ENCODE measurements around the gene CYB561. TPM values are rescaled to one million over a fixed set of nuclear protein-coding genes. Genes with fewer than 3 reads are reported as not detected.

The CYB561 gene
- total and polyA plus RNA-seq, 9 of the 15 experiments (the other 6 are each of a cell fraction or from before 2014, with no cell fraction given) = 4.0 to 30.8 (median 17.4) TPM

DNA sequence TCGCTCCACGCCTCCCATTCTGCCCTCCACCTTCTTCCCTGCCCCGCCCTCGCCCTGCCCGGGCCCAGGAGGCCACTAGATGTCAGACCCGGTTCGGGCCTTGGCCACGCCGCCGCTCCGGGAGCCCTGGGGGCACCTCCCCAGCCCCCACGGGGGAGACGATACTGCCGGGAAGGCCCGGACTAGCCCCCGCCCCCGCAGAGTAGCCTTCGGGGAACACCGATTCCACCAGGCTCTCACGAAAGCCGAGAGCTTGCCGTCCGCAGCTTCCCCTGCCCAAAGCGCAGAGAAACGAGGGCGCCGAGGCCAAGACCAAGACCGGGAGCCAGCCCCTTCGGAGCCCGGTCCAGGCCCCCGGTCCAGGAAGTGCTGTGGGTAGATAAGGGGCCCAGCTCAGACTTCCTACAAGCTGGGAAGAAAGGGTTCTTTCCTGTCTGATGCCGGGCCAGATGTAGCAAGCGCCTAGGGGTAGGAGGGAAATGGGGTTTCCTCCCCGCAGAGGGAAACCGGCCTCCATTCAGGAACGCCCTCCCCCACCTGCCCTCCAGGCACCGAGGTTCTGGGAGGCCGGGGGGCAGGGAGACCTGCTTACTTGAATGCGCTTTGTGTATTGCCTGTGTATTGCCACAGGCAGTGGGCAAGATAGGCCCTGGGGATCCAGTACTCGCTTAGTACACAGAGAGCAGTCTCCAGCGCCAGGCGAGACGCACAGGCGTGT is 806 bp upstream of the CYB561 start (continued):
- TF ChIP-seq BRF1 (IDR thresholded peaks at IDR 0.05; ENCODE audit: borderline replicate concordance, extremely low read depth, insufficient read length) = no peak
- TF ChIP-seq MBD2 (IDR thresholded peaks at IDR 0.05; ENCODE audit: borderline replicate concordance, low read depth) = no peak
- TF ChIP-seq ARNT (IDR thresholded peaks at IDR 0.05) = no peak
- TF ChIP-seq, protein P1, sequence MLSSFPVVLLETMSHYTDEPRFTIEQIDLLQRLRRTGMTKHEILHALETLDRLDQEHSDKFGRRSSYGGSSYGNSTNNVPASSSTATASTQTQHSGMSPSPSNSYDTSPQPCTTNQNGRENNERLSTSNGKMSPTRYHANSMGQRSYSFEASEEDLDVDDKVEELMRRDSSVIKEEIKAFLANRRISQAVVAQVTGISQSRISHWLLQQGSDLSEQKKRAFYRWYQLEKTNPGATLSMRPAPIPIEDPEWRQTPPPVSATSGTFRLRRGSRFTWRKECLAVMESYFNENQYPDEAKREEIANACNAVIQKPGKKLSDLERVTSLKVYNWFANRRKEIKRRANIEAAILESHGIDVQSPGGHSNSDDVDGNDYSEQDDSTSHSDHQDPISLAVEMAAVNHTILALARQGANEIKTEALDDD (IDR thresholded peaks at IDR 0.05) = no peak
- no peak for TF ChIP-seq ZEB2 (IDR thresholded peaks at IDR 0.05)
- no peak for TF ChIP-seq ZFP36 (IDR thresholded peaks at IDR 0.05; ENCODE audit: low read depth, low read length, partially characterized antibody)
- no peak for TF ChIP-seq RBM22 (IDR thresholded peaks at IDR 0.05; ENCODE audit: low read depth, low read length, poor library complexity, severe bottlenecking)
- TF ChIP-seq CCAR2 (IDR thresholded peaks at IDR 0.05; ENCODE audit: low read depth, low read length) = no peak
- no peak for TF ChIP-seq CCNT2 (IDR thresholded peaks at IDR 0.05; ENCODE audit: borderline replicate concordance, extremely low read depth, insufficient read length, low read depth, low read length)
- TF ChIP-seq ZNF175 (CRISPR knock-in tag; IDR thresholded peaks at IDR 0.05; ENCODE audit: low read depth) = peak; percentile 68; the same call in 1 of the 2 replicates
- TF ChIP-seq, protein P2, sequence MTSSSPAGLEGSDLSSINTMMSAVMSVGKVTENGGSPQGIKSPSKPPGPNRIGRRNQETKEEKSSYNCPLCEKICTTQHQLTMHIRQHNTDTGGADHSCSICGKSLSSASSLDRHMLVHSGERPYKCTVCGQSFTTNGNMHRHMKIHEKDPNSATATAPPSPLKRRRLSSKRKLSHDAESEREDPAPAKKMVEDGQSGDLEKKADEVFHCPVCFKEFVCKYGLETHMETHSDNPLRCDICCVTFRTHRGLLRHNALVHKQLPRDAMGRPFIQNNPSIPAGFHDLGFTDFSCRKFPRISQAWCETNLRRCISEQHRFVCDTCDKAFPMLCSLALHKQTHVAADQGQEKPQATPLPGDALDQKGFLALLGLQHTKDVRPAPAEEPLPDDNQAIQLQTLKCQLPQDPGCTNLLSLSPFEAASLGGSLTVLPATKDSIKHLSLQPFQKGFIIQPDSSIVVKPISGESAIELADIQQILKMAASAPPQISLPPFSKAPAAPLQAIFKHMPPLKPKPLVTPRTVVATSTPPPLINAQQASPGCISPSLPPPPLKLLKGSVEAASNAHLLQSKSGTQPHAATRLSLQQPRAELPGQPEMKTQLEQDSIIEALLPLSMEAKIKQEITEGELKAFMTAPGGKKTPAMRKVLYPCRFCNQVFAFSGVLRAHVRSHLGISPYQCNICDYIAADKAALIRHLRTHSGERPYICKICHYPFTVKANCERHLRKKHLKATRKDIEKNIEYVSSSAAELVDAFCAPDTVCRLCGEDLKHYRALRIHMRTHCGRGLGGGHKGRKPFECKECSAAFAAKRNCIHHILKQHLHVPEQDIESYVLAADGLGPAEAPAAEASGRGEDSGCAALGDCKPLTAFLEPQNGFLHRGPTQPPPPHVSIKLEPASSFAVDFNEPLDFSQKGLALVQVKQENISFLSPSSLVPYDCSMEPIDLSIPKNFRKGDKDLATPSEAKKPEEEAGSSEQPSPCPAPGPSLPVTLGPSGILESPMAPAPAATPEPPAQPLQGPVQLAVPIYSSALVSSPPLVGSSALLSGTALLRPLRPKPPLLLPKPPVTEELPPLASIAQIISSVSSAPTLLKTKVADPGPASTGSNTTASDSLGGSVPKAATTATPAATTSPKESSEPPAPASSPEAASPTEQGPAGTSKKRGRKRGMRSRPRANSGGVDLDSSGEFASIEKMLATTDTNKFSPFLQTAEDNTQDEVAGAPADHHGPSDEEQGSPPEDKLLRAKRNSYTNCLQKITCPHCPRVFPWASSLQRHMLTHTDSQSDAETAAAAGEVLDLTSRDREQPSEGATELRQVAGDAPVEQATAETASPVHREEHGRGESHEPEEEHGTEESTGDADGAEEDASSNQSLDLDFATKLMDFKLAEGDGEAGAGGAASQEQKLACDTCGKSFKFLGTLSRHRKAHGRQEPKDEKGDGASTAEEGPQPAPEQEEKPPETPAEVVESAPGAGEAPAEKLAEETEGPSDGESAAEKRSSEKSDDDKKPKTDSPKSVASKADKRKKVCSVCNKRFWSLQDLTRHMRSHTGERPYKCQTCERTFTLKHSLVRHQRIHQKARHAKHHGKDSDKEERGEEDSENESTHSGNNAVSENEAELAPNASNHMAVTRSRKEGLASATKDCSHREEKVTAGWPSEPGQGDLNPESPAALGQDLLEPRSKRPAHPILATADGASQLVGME (CRISPR knock-in tag; IDR thresholded peaks at IDR 0.05) = no peak
- no peak for TF ChIP-seq ZNF696 (CRISPR knock-in tag; conservative IDR thresholded peaks at IDR 0.05)
- TF ChIP-seq, protein P3, sequence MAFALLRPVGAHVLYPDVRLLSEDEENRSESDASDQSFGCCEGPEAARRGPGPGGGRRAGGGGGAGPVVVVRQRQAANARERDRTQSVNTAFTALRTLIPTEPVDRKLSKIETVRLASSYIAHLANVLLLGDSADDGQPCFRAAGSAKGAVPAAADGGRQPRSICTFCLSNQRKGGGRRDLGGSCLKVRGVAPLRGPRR (CRISPR knock-in tag; IDR thresholded peaks at IDR 0.05) = no peak
- no peak; the same call in 1 of the 2 replicates for TF ChIP-seq RAD51 (IDR thresholded peaks at IDR 0.05; ENCODE audit: borderline replicate concordance, low read depth)
- TF ChIP-seq NCOA1 (IDR thresholded peaks at IDR 0.05; ENCODE audit: low read depth) = no peak
- TF ChIP-seq, protein P4, sequence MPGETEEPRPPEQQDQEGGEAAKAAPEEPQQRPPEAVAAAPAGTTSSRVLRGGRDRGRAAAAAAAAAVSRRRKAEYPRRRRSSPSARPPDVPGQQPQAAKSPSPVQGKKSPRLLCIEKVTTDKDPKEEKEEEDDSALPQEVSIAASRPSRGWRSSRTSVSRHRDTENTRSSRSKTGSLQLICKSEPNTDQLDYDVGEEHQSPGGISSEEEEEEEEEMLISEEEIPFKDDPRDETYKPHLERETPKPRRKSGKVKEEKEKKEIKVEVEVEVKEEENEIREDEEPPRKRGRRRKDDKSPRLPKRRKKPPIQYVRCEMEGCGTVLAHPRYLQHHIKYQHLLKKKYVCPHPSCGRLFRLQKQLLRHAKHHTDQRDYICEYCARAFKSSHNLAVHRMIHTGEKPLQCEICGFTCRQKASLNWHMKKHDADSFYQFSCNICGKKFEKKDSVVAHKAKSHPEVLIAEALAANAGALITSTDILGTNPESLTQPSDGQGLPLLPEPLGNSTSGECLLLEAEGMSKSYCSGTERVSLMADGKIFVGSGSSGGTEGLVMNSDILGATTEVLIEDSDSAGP (CRISPR knock-in tag; IDR thresholded peaks at IDR 0.05) = no peak
- no peak for TF ChIP-seq RB1 (IDR thresholded peaks at IDR 0.05; ENCODE audit: low read depth)
- TF ChIP-seq ZNF212 (CRISPR knock-in tag; IDR thresholded peaks at IDR 0.05) = no peak
- TF ChIP-seq SAP30 (IDR thresholded peaks at IDR 0.05; ENCODE audit: borderline replicate concordance, insufficient read depth, low read depth, low read length, poor library complexity, severe bottlenecking) = no peak
